ENCODE results near the gene C1orf159.

DNA sequence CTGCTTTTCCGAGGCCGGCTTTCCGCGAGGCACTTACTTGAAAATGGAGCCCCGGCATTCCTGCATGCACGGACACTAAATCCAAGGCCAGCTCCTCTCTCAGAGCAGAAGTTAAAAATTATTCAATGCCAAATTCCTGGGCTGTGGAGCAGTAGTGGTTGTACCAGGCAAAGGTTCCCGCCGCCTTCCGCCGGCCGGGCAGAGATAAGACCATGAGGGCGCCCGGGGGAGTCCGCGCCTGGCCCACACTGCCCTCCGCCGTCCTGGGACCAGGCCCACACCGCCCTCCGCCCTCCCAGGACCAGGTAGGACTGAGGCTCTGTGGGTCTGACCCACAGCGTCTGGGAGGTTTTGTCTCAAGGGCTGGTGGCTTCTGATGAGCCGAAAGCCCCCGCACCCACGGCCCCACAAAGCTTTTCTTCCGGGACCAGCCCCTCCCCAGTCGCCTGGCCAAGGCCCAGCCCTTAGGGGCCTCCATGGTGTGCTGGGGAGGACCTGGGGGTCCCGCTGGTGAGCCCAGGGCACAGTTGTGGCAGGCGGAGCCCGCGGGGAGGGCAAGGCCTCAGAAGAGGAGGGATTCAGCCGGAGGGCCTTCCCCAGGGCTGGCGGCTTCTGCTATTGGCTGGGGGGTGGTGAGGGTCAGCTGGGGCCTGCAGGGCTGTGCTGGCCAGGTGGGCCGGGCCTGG, 12.7 kb upstream of the C1orf159 start:
- TF ChIP-seq, protein P1, sequence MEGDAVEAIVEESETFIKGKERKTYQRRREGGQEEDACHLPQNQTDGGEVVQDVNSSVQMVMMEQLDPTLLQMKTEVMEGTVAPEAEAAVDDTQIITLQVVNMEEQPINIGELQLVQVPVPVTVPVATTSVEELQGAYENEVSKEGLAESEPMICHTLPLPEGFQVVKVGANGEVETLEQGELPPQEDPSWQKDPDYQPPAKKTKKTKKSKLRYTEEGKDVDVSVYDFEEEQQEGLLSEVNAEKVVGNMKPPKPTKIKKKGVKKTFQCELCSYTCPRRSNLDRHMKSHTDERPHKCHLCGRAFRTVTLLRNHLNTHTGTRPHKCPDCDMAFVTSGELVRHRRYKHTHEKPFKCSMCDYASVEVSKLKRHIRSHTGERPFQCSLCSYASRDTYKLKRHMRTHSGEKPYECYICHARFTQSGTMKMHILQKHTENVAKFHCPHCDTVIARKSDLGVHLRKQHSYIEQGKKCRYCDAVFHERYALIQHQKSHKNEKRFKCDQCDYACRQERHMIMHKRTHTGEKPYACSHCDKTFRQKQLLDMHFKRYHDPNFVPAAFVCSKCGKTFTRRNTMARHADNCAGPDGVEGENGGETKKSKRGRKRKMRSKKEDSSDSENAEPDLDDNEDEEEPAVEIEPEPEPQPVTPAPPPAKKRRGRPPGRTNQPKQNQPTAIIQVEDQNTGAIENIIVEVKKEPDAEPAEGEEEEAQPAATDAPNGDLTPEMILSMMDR (IDR thresholded peaks at IDR 0.05; ENCODE audit: low read length), result no peak
- TF ChIP-seq EZH2 (optimal IDR thresholded peaks at IDR 0.05; ENCODE audit: low read depth, low read length), result no peak
- no peak for TF ChIP-seq EZH2phosphoT487 (IDR thresholded peaks at IDR 0.05; ENCODE audit: low read length)
